ENCODE data around the gene GABRB1. TPM values are rescaled to one million over a fixed set of nuclear protein-coding genes. Genes with fewer than 3 reads are reported as not detected.

The GABRB1 gene
- polyA plus RNA-seq, 1 donor: 0.55 TPM

GRCh38 chr4:47118192-47118929 lies 87.0 kb downstream of the GABRB1 start:
- no peak for DNase-seq

GRCh38 chr4:47120783-47121182 lies 89.4 kb downstream of the GABRB1 start:
- DNase-seq: no peak

- peak; percentile 72 for DNase-seq
Measured at GRCh38 chr4:47122592-47123291, 91.4 kb downstream of the GABRB1 start.

- no peak for DNase-seq
Measured at GRCh38 chr4:47128991-47129390, 97.6 kb downstream of the GABRB1 start.

- DNase-seq: no peak
Measured at GRCh38 chr4:47135210-47135609, 103.8 kb downstream of the GABRB1 start.

GRCh38 chr4:47143261-47143660 lies 111.9 kb downstream of the GABRB1 start:
- DNase-seq: no peak

GRCh38 chr4:47145630-47146029 lies 114.3 kb downstream of the GABRB1 start:
- no peak for DNase-seq

- DNase-seq: no peak
Measured at GRCh38 chr4:47154816-47155370, 123.5 kb downstream of the GABRB1 start.

- no peak for DNase-seq
Measured at GRCh38 chr4:47155919-47156318, 124.6 kb downstream of the GABRB1 start.

GRCh38 chr4:47160095-47160494 lies 128.7 kb downstream of the GABRB1 start:
- no peak for DNase-seq

- DNase-seq: no peak
Measured at GRCh38 chr4:47167081-47168035, 136.0 kb downstream of the GABRB1 start.

- no peak for DNase-seq
Measured at GRCh38 chr4:47184083-47184482, 152.7 kb downstream of the GABRB1 start.

GRCh38 chr4:47185761-47186160 lies 154.4 kb downstream of the GABRB1 start:
- no peak for DNase-seq

GRCh38 chr4:47187608-47188007 lies 156.2 kb downstream of the GABRB1 start:
- no peak for DNase-seq

- DNase-seq: no peak
Measured at GRCh38 chr4:47193179-47193578, 161.8 kb downstream of the GABRB1 start.

- DNase-seq: no peak
Measured at GRCh38 chr4:47194036-47194737, 162.8 kb downstream of the GABRB1 start.

- no peak for DNase-seq
Measured at GRCh38 chr4:47195706-47196105, 164.3 kb downstream of the GABRB1 start.

GRCh38 chr4:47198791-47199190 lies 167.4 kb downstream of the GABRB1 start:
- no peak for DNase-seq

- no peak for DNase-seq
Measured at GRCh38 chr4:47203593-47203992, 172.2 kb downstream of the GABRB1 start.

- no peak for DNase-seq
Measured at GRCh38 chr4:47207555-47207954, 176.2 kb downstream of the GABRB1 start.

- no peak for DNase-seq
Measured at GRCh38 chr4:47209833-47210232, 178.5 kb downstream of the GABRB1 start.

GRCh38 chr4:47210828-47211227 lies 179.5 kb downstream of the GABRB1 start:
- no peak for DNase-seq

All from left kidney (tissue), 2 donors.